HG03103 (cell line): Measurements from ENCODE around the gene PTPN14.

Experiments
- ATAC-seq: cut with Tn5 transposase; IDR thresholded peaks from one replicate; pipeline ENCODE4 v1.9.1; 2021; ENCODE audit warnings: low read depth; ENCODE audit not compliant: unreplicated experiment

Gene PTPN14

GRCh38 chr1:214349008-214349407, 202.4 kb downstream of the PTPN14 start:
- ATAC-seq: no peak

GRCh38 chr1:214344897-214345296, 206.5 kb downstream of the PTPN14 start:
- no peak for ATAC-seq

GRCh38 chr1:214342525-214342924, 208.9 kb downstream of the PTPN14 start:
- no peak for ATAC-seq

GRCh38 chr1:214341932-214342331, 209.5 kb downstream of the PTPN14 start:
- no peak for ATAC-seq

GRCh38 chr1:214341459-214341858, 209.9 kb downstream of the PTPN14 start:
- no peak for ATAC-seq

GRCh38 chr1:214338212-214338611, 213.2 kb downstream of the PTPN14 start:
- ATAC-seq: no peak

- no peak for ATAC-seq
Measured at GRCh38 chr1:214337511-214337910, 213.9 kb downstream of the PTPN14 start.

GRCh38 chr1:214337015-214337414, 214.4 kb downstream of the PTPN14 start:
- ATAC-seq: no peak

GRCh38 chr1:214335567-214335966, 215.8 kb downstream of the PTPN14 start:
- ATAC-seq: no peak

GRCh38 chr1:214332946-214333798, 218.2 kb downstream of the PTPN14 start:
- peak; percentile 34 for ATAC-seq

GRCh38 chr1:214331827-214332423, 219.5 kb downstream of the PTPN14 start:
- ATAC-seq: no peak

GRCh38 chr1:214331180-214331579, 220.2 kb downstream of the PTPN14 start:
- ATAC-seq: no peak

- no peak for ATAC-seq
Measured at GRCh38 chr1:214330715-214331114, 220.7 kb downstream of the PTPN14 start.

GRCh38 chr1:214330222-214330621, 221.2 kb downstream of the PTPN14 start:
- no peak for ATAC-seq

- no peak for ATAC-seq
Measured at GRCh38 chr1:214329470-214330220, 221.8 kb downstream of the PTPN14 start.

- ATAC-seq: peak; percentile 91
Measured at GRCh38 chr1:214328770-214329469, 222.5 kb downstream of the PTPN14 start.

- ATAC-seq: no peak
Measured at GRCh38 chr1:214327514-214327913, 223.9 kb downstream of the PTPN14 start.

GRCh38 chr1:214326406-214326805, 225.0 kb downstream of the PTPN14 start:
- no peak for ATAC-seq

- no peak for ATAC-seq
Measured at GRCh38 chr1:214324896-214325800, 226.3 kb downstream of the PTPN14 start.
